ENCODE results near the gene OCIAD1.
"Not testable (repeated sequence)": the region's sequence is repeated elsewhere in the genome, so short reads cannot be mapped to it uniquely, and the experiment has no call there.

The OCIAD1 gene

GRCh38 chr4:48796927-48797679 lies 33.8 kb upstream of the OCIAD1 start:
- no peak overlapping the region for H3K4me3 ChIP-seq (ENCODE audit: low read depth in 1 of 2, low read length in 1 of 2)
- H3K36me3 ChIP-seq = no peaks in the 10 kb centered on the region
- H3K4me1 ChIP-seq (ENCODE audit: control insufficient read depth in 1 of 2, insufficient read depth in 1 of 2, low read depth in 1 of 2, low read length in 1 of 2) = no peaks in the 10 kb centered on the region
- TF ChIP-seq, protein P1, sequence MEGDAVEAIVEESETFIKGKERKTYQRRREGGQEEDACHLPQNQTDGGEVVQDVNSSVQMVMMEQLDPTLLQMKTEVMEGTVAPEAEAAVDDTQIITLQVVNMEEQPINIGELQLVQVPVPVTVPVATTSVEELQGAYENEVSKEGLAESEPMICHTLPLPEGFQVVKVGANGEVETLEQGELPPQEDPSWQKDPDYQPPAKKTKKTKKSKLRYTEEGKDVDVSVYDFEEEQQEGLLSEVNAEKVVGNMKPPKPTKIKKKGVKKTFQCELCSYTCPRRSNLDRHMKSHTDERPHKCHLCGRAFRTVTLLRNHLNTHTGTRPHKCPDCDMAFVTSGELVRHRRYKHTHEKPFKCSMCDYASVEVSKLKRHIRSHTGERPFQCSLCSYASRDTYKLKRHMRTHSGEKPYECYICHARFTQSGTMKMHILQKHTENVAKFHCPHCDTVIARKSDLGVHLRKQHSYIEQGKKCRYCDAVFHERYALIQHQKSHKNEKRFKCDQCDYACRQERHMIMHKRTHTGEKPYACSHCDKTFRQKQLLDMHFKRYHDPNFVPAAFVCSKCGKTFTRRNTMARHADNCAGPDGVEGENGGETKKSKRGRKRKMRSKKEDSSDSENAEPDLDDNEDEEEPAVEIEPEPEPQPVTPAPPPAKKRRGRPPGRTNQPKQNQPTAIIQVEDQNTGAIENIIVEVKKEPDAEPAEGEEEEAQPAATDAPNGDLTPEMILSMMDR (IDR thresholded peaks at IDR 0.05) = no peak
- H3K9me3 ChIP-seq = no peaks in the 10 kb centered on the region
- no peaks in the 10 kb centered on the region for H3K27me3 ChIP-seq
- no peak overlapping the region for H3K27ac ChIP-seq

- no peaks in the 10 kb centered on the region for H3K27me3 ChIP-seq
- TF ChIP-seq, protein P1 (IDR thresholded peaks at IDR 0.05) = no peak
- H3K9me3 ChIP-seq = no peaks in the 10 kb centered on the region
Observed at GRCh38 chr4:48798117-48798516, 32.8 kb upstream of the OCIAD1 start.

DNA sequence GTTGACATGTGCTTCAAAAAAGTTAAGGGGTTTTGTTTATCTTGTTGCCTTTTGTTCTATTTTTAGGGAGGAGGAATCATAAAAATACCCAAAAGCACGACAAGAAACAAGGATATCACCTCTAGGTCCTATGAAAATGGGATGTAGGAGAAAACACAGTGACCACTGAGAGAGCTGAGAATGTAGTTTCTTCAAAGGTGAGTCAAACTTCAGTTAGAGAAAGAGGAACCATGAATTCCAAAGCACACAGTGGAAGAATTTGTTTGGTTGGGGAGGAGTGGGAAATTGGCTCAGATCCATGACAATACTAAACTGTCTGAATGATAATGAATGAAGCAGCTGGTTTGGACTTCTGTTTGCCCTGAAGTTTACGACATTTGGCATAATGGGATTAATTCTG lies 31.7 kb upstream of the OCIAD1 start:
- Histone ChIP-seq H3K4me1 (ENCODE audit: control insufficient read depth in 1 of 2, insufficient read depth in 1 of 2, low read depth in 1 of 2, low read length in 1 of 2) (no peaks in the 10 kb centered on the region), H3K27me3 (no peaks in the 10 kb centered on the region), H3K36me3 (no peaks in the 10 kb centered on the region), H3K4me3 (ENCODE audit: low read depth in 1 of 2, low read length in 1 of 2) (no peak overlapping the region), H3K27ac (no peak overlapping the region), H3K9me3 (no peaks in the 10 kb centered on the region)
- TF ChIP-seq, protein P1 (IDR thresholded peaks at IDR 0.05) = no peak

More at GRCh38 chr4:48798117-48798516, 32.8 kb upstream of the OCIAD1 start:
- Histone ChIP-seq H3K4me3 (ENCODE audit: low read depth in 1 of 2, low read length in 1 of 2) (no peak overlapping the region), H3K4me1 (ENCODE audit: control insufficient read depth in 1 of 2, insufficient read depth in 1 of 2, low read depth in 1 of 2, low read length in 1 of 2) (no peaks in the 10 kb centered on the region), H3K36me3 (no peaks in the 10 kb centered on the region), H3K27ac (no peak overlapping the region)

DNA sequence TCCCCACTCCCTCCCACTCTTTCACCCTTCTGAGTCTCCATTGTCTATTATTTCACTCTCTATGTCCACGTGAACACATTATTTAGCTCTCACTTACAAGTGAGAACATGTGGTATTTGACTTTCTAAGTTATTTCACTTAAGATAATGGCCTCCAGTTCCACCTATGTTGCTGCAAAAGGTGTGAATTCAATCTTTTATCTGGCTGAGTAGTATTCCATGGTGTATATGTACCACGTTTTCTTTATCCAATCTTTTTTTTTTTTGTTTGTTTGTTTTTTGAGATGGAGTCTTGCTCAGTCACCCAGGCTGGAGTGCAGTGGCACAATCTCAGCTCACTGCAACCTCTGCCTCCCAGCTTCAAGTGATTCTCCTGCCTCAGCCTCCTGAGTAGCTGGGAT lies 30.7 kb upstream of the OCIAD1 start:
- H3K27ac ChIP-seq; H3K36me3 ChIP-seq; H3K4me1 ChIP-seq (ENCODE audit: control insufficient read depth in 1 of 2, insufficient read depth in 1 of 2, low read depth in 1 of 2, low read length in 1 of 2); H3K4me3 ChIP-seq (ENCODE audit: low read depth in 1 of 2, low read length in 1 of 2); H3K27me3 ChIP-seq; H3K9me3 ChIP-seq: not testable (repeated sequence)

DNA sequence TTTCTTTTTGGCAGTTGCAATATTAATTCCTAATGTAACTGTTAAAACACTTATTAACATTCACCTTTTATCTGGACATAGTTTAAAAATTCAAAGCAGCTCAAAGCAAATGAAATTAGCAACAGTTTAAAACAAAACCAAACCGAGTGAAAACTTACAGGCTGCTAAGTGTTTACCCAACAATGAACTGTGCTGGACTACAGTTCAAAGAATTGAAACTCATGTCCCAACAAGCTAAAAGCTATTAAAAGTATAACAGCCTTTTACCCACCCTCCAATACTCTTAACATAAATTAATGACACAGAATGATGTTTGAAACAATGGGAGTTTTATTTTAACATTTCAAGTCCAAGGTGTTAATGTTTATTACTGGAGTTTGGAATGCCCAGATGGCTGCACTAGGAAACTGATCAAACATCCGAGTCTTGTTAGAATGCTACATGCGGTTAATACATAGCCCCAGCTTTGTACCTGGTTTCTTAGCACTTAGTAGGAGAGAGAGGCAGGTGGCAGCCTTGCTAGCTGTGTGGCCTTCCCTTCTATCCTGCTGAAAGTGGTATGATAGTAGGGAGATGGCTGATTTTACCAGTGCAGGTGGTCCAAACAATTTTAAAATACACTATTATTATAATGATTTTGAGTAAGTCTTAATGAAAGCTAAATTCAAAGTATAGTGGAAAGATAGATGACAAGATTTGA lies 29.7 kb upstream of the OCIAD1 start:
- no peaks in the 10 kb centered on the region for H3K36me3 ChIP-seq
- no peak overlapping the region for H3K27ac ChIP-seq
- TF ChIP-seq, protein P1 (IDR thresholded peaks at IDR 0.05) = no peak

More for the DNA sequence above, 29.7 kb upstream of the OCIAD1 start:
- no peaks in the 10 kb centered on the region for H3K4me1 ChIP-seq (ENCODE audit: control insufficient read depth in 1 of 2, insufficient read depth in 1 of 2, low read depth in 1 of 2, low read length in 1 of 2)
- H3K9me3 ChIP-seq = no peaks in the 10 kb centered on the region
- H3K27me3 ChIP-seq = no peaks in the 10 kb centered on the region
- H3K4me3 ChIP-seq (ENCODE audit: low read depth in 1 of 2, low read length in 1 of 2) = no peak overlapping the region

Measured in neutrophil (primary cell).